Measurements from ENCODE around the gene ETV3L.

Gene ETV3L

DNA sequence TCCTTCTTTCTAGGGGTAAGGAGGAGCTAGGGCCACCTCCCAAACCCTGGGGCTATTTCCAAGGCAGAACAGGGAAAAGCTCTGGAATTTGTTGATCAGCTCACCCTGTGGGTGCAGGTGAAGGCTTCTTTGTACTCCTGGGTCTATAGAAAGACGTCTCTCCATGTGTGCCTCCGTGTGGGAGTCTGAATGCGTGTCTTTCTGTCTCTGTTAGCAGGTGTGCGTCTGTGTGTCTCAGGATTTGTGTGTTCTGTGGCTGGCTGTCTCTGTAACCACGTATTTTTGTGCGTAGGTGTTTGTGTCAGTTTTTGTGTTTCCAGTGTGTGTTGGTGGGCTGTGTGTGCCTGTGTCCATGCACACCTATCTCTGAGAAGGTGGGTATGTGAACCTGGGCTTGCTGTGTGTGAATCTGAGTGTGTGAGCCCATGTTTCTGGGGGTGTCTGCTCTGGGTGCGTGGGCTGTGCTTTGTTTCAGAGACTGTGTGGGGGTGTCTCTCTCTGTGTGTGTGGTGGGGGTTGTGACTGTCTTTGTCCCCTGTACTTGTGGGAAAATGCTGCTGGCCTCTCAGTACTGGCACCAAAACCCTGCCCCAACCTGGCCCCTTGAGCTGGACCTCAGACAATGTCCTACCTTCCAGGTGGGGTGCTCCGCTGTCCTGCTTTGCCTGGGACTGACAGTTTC lies 12.7 kb upstream of the ETV3L start:
- TF ChIP-seq, protein P1, sequence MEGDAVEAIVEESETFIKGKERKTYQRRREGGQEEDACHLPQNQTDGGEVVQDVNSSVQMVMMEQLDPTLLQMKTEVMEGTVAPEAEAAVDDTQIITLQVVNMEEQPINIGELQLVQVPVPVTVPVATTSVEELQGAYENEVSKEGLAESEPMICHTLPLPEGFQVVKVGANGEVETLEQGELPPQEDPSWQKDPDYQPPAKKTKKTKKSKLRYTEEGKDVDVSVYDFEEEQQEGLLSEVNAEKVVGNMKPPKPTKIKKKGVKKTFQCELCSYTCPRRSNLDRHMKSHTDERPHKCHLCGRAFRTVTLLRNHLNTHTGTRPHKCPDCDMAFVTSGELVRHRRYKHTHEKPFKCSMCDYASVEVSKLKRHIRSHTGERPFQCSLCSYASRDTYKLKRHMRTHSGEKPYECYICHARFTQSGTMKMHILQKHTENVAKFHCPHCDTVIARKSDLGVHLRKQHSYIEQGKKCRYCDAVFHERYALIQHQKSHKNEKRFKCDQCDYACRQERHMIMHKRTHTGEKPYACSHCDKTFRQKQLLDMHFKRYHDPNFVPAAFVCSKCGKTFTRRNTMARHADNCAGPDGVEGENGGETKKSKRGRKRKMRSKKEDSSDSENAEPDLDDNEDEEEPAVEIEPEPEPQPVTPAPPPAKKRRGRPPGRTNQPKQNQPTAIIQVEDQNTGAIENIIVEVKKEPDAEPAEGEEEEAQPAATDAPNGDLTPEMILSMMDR (IDR thresholded peaks at IDR 0.05; ENCODE audit: low read depth, low read length, missing control alignments), result no peak
- Histone ChIP-seq H3K27me3 (replicated peaks) (no peaks in the 10 kb centered on the region), H3K36me3 (replicated peaks) (no peaks in the 10 kb centered on the region), H3K27ac (no peak overlapping the region), H3K4me3 (ENCODE audit: low read depth, low read length) (no peak overlapping the region)
- DNase-seq, result no peak
- in situ Hi-C loops (cut with HindIII; ENCODE audit: low pct_ligation_motif_present, low sequenced_read_pairs), result no loop called here

- Histone ChIP-seq H3K4me3 (ENCODE audit: low read depth, low read length) (no peak overlapping the region), H3K27ac (no peak overlapping the region), H3K36me3 (replicated peaks) (no peaks in the 10 kb centered on the region), H3K27me3 (replicated peaks) (no peaks in the 10 kb centered on the region)
- in situ Hi-C loops (cut with HindIII; ENCODE audit: low pct_ligation_motif_present, low sequenced_read_pairs), result no loop called here
- TF ChIP-seq, protein P1 (IDR thresholded peaks at IDR 0.05; ENCODE audit: low read depth, low read length, missing control alignments), result no peak
- DNase-seq, result no peak
Measured at GRCh38 chr1:157111396-157112165, 12.0 kb upstream of the ETV3L start.

GRCh38 chr1:157110686-157111085 lies 11.1 kb upstream of the ETV3L start:
- no peak for DNase-seq
- H3K4me3 ChIP-seq (ENCODE audit: low read depth, low read length), result no peak overlapping the region
- H3K27me3 ChIP-seq (replicated peaks), result no peaks in the 10 kb centered on the region
- no peaks in the 10 kb centered on the region for H3K36me3 ChIP-seq (replicated peaks)
- in situ Hi-C loops (cut with HindIII; ENCODE audit: low pct_ligation_motif_present, low sequenced_read_pairs), result no loop called here
- no peak overlapping the region for H3K27ac ChIP-seq
- TF ChIP-seq, protein P1 (IDR thresholded peaks at IDR 0.05; ENCODE audit: low read depth, low read length, missing control alignments), result no peak

GRCh38 chr1:157110003-157110402 lies 10.4 kb upstream of the ETV3L start:
- Histone ChIP-seq H3K4me3 (ENCODE audit: low read depth, low read length) (no peak overlapping the region), H3K27me3 (replicated peaks) (no peaks in the 10 kb centered on the region), H3K27ac (no peak overlapping the region), H3K36me3 (replicated peaks) (no peaks in the 10 kb centered on the region)
- DNase-seq, result no peak
- in situ Hi-C loops (cut with HindIII; ENCODE audit: low pct_ligation_motif_present, low sequenced_read_pairs), result no loop called here
- TF ChIP-seq, protein P1 (IDR thresholded peaks at IDR 0.05; ENCODE audit: low read depth, low read length, missing control alignments), result no peak

- TF ChIP-seq, protein P1 (IDR thresholded peaks at IDR 0.05; ENCODE audit: low read depth, low read length, missing control alignments), result no peak
- in situ Hi-C loops (cut with HindIII; ENCODE audit: low pct_ligation_motif_present, low sequenced_read_pairs), result no loop called here
- no peaks in the 10 kb centered on the region for H3K27me3 ChIP-seq (replicated peaks)
Measured at GRCh38 chr1:157108448-157108847, 8.8 kb upstream of the ETV3L start.

More at GRCh38 chr1:157108448-157108847, 8.8 kb upstream of the ETV3L start:
- Histone ChIP-seq H3K27ac (no peak overlapping the region), H3K4me3 (ENCODE audit: low read depth, low read length) (no peak overlapping the region), H3K36me3 (replicated peaks) (no peaks in the 10 kb centered on the region)
- DNase-seq, result no peak

Data from brain microvascular endothelial cell (primary cell).